Naive thymus-derived CD8-positive, alpha-beta T cell (primary cell): ENCODE results near the gene JDP2. TPM values are rescaled to one million over a fixed set of nuclear protein-coding genes. Genes with fewer than 3 reads are reported as not detected.

Experiments
- ATAC-seq, 2 donors: fragments of 150-1000 bp; cut with Tn5 transposase in 1 of 2; sonication (Bioruptor Pico), chemical (Tn5 transposase) in 1 of 2; 1 replicate in 1 of 2; 2 replicates in 1 of 2; pipeline ENCODE4 v1.10.0; 2021; ENCODE audit warnings: mild to moderate bottlenecking in 2 of 2, moderate library complexity in 2 of 2
- POLR2A ChIA-PET: fragments of 350-600 bp; sonication (Branson Sonifier 250); formaldehyde crosslinking; loops from one replicate; lab custom pipeline; 2021; ENCODE audit warnings: antibody characterized with exemption; lab: Charles Lee
- DNase-seq, 10 donors: peaks; one replicate each; pipeline versions ENCODE4 v3.0.0 to v3.0.0-alpha.2; 2020 to 2022
- H3K27ac Mint-ChIP-seq, 10 donors: one replicate each; pipeline ENCODE4 v1.8.0; 2020 to 2022; ENCODE audit warnings: mild to moderate bottlenecking in 10 of 10, mixed read lengths in 10 of 10, moderate library complexity in 4 of 10, inconsistent platforms in 1 of 10
- H3K27me3 Mint-ChIP-seq, 5 donors: one replicate each; pipeline ENCODE4 v1.8.0; 2021 to 2022; ENCODE audit warnings: mixed read lengths in 5 of 5
- H3K36me3 Mint-ChIP-seq, 3 donors: one replicate each; pipeline ENCODE4 v1.8.0; 2020 to 2022; ENCODE audit warnings: mixed read lengths in 3 of 3, mild to moderate bottlenecking in 2 of 3, inconsistent platforms in 1 of 3
- H3K4me1 Mint-ChIP-seq, 4 donors: one replicate each; pipeline ENCODE4 v1.8.0; 2021 to 2022; ENCODE audit warnings: mixed read lengths in 4 of 4
- H3K4me3 Mint-ChIP-seq, 10 donors: one replicate each; pipeline ENCODE4 v1.8.0; 2020 to 2022; ENCODE audit warnings: mild to moderate bottlenecking in 10 of 10, mixed read lengths in 10 of 10, moderate library complexity in 6 of 10, inconsistent platforms in 1 of 10
- H3K9me3 Mint-ChIP-seq, 9 donors: one replicate each; pipeline ENCODE4 v1.8.0; 2020 to 2022; ENCODE audit warnings: mixed read lengths in 9 of 9, mild to moderate bottlenecking in 3 of 9, inconsistent platforms in 1 of 9, moderate library complexity in 1 of 9
- polyA plus RNA-seq, 3 donors: library from polyadenylated mRNA; unstranded; fragments of 300-500 nt; fragmentation: Illumina TruSeq; gene quantifications; one replicate each; pipeline ENCODE4 v1.2.3, GENCODE V29; 2021
- total RNA-seq, 8 experiments: library from RNA in 2 of 8; stranded (reverse) in 2 of 8; gene quantifications; one replicate each; pipeline ENCODE4 v1.2.3 and lab custom pipeline; 2021 to 2026

The JDP2 gene
- total and polyA plus RNA-seq, 5 experiments from 2014 or later = 0.75 to 1.0 TPM; not detected in 3

GRCh38 chr14:75487155-75487671 lies 59.4 kb downstream of the JDP2 start:
- Mint-ChIP-seq H3K27me3 (no peaks in the 10 kb centered on the region), H3K4me3 (no peak overlapping the region), H3K36me3 (no peaks in the 10 kb centered on the region), H3K27ac (no peak overlapping the region), H3K4me1 (peaks cover 2 to 6% (median 4%) of the 10 kb centered on the region in 4 donors), H3K9me3 (no peaks in the 10 kb centered on the region)
- no peak for ATAC-seq
- POLR2A ChIA-PET = no interaction called here
- DNase-seq = no peak

GRCh38 chr14:75489480-75489837 lies 61.6 kb downstream of the JDP2 start:
- Mint-ChIP-seq H3K4me3 (no peak overlapping the region), H3K27ac (no peak overlapping the region), H3K9me3 (no peaks in the 10 kb centered on the region), H3K27me3 (no peaks in the 10 kb centered on the region), H3K36me3 (no peaks in the 10 kb centered on the region), H3K4me1 (peaks cover 2 to 6% (median 4%) of the 10 kb centered on the region in 4 donors)
- POLR2A ChIA-PET = interaction anchor here (1.1 kb wide), 1 partner anchor 40 kb away, joined by 3 read pairs; no protein-coding TSS in a partner anchor
- ATAC-seq (no peak), DNase-seq (no peak)

- Mint-ChIP-seq H3K27me3 (no peaks in the 10 kb centered on the region), H3K4me3 (no peak overlapping the region), H3K4me1 (peaks cover 2 to 10% (median 4%) of the 10 kb centered on the region in 4 donors), H3K9me3 (no peaks in the 10 kb centered on the region), H3K36me3 (no peaks in the 10 kb centered on the region), H3K27ac (no peak overlapping the region)
- no peak for DNase-seq
- ATAC-seq = no peak
- POLR2A ChIA-PET = no interaction called here
Observed at GRCh38 chr14:75491376-75491978, 63.7 kb downstream of the JDP2 start.

- ATAC-seq = no peak
- H3K27ac Mint-ChIP-seq = peak overlapping the region in 3 of 10 donors; percentile 4 to 75 (median 39)
- H3K36me3 Mint-ChIP-seq = no peaks in the 10 kb centered on the region
- H3K27me3 Mint-ChIP-seq = peaks cover 0 to 6% (median 0%) of the 10 kb centered on the region in 5 donors
- no peak for DNase-seq
- H3K4me1 Mint-ChIP-seq = peaks cover 10 to 19% (median 14%) of the 10 kb centered on the region in 4 donors
- no peak overlapping the region for H3K4me3 Mint-ChIP-seq
- POLR2A ChIA-PET = no interaction called here
- H3K9me3 Mint-ChIP-seq = no peaks in the 10 kb centered on the region
Observed at GRCh38 chr14:75492832-75493591, 65.2 kb downstream of the JDP2 start.

- Mint-ChIP-seq H3K4me1 (peaks cover 9 to 18% (median 13%) of the 10 kb centered on the region in 4 donors), H3K27ac (peak overlapping the region in 1 of 10 donors; percentile 7), H3K27me3 (peaks cover 0 to 6% (median 0%) of the 10 kb centered on the region in 5 donors), H3K4me3 (no peak overlapping the region), H3K9me3 (no peaks in the 10 kb centered on the region), H3K36me3 (no peaks in the 10 kb centered on the region)
- no peak for ATAC-seq
- POLR2A ChIA-PET = no interaction called here
- DNase-seq = no peak
Observed at GRCh38 chr14:75493592-75494087, 65.8 kb downstream of the JDP2 start.

- Mint-ChIP-seq H3K27me3 (peaks cover 0 to 6% (median 0%) of the 10 kb centered on the region in 5 donors), H3K36me3 (no peaks in the 10 kb centered on the region), H3K4me1 (peaks cover 7 to 15% (median 10%) of the 10 kb centered on the region in 4 donors), H3K9me3 (no peaks in the 10 kb centered on the region), H3K27ac (no peak overlapping the region), H3K4me3 (no peak overlapping the region)
- ATAC-seq (no peak), DNase-seq (no peak)
- POLR2A ChIA-PET = interaction anchor here (0.6 kb wide), 1 partner anchor 185 kb away, joined by 5 read pairs; no protein-coding TSS in a partner anchor
Observed at GRCh38 chr14:75494896-75495295, 67.1 kb downstream of the JDP2 start.

GRCh38 chr14:75495399-75495798 lies 67.6 kb downstream of the JDP2 start:
- POLR2A ChIA-PET = interaction anchor here (1.0 kb wide), 1 partner anchor 11 kb away, joined by 3 read pairs; no protein-coding TSS in a partner anchor
- ATAC-seq (no peak), DNase-seq (no peak)
- Mint-ChIP-seq H3K4me1 (peaks cover 7 to 15% (median 10%) of the 10 kb centered on the region in 4 donors), H3K27me3 (peaks cover 0 to 6% (median 0%) of the 10 kb centered on the region in 5 donors), H3K4me3 (no peak overlapping the region), H3K9me3 (no peaks in the 10 kb centered on the region), H3K36me3 (no peaks in the 10 kb centered on the region), H3K27ac (no peak overlapping the region)

- no peak for ATAC-seq
- Mint-ChIP-seq H3K27ac (no peak overlapping the region), H3K9me3 (no peaks in the 10 kb centered on the region), H3K27me3 (peaks cover 0 to 6% (median 0%) of the 10 kb centered on the region in 5 donors), H3K4me3 (no peak overlapping the region), H3K4me1 (peaks cover 7 to 15% (median 10%) of the 10 kb centered on the region in 4 donors), H3K36me3 (no peaks in the 10 kb centered on the region)
- POLR2A ChIA-PET = interaction anchor here (1.0 kb wide), 1 partner anchor 11 kb away, joined by 3 read pairs; no protein-coding TSS in a partner anchor
- DNase-seq = no peak
Observed at GRCh38 chr14:75495882-75496281, 68.1 kb downstream of the JDP2 start.

- no peak overlapping the region for H3K4me3 Mint-ChIP-seq
Observed at GRCh38 chr14:75496755-75497154, 68.9 kb downstream of the JDP2 start.

GRCh38 chr14:75497191-75497590 lies 69.4 kb downstream of the JDP2 start:
- DNase-seq (no peak), ATAC-seq (peak in 1 of 2 donors; percentile 47)
- Mint-ChIP-seq H3K9me3 (no peaks in the 10 kb centered on the region), H3K4me1 (peaks cover 7 to 15% (median 10%) of the 10 kb centered on the region in 4 donors), H3K4me3 (no peak overlapping the region), H3K27me3 (peaks cover 0 to 6% (median 0%) of the 10 kb centered on the region in 5 donors), H3K27ac (peak overlapping the region in 5 of 10 donors; percentile 31 to 72 (median 62)), H3K36me3 (no peaks in the 10 kb centered on the region)
- POLR2A ChIA-PET = no interaction called here

More at GRCh38 chr14:75496755-75497154, 68.9 kb downstream of the JDP2 start:
- no peak for DNase-seq
- Mint-ChIP-seq H3K27me3 (peaks cover 0 to 6% (median 0%) of the 10 kb centered on the region in 5 donors), H3K4me1 (peaks cover 7 to 15% (median 10%) of the 10 kb centered on the region in 4 donors), H3K9me3 (no peaks in the 10 kb centered on the region), H3K36me3 (no peaks in the 10 kb centered on the region), H3K27ac (peak overlapping the region in 4 of 10 donors; percentile 31 to 66 (median 59))
- ATAC-seq = no peak
- POLR2A ChIA-PET = no interaction called here

- no peak overlapping the region for H3K4me3 Mint-ChIP-seq
Observed at GRCh38 chr14:75497701-75498100, 69.9 kb downstream of the JDP2 start.

GRCh38 chr14:75499084-75499875 lies 71.5 kb downstream of the JDP2 start:
- peak overlapping the region in 1 of 10 donors; percentile 5 for H3K27ac Mint-ChIP-seq
- DNase-seq (no peak), ATAC-seq (no peak)
- H3K4me3 Mint-ChIP-seq = no peak overlapping the region
- no peaks in the 10 kb centered on the region for H3K36me3 Mint-ChIP-seq
- H3K4me1 Mint-ChIP-seq = peaks cover 7 to 15% (median 10%) of the 10 kb centered on the region in 4 donors
- no peaks in the 10 kb centered on the region for H3K9me3 Mint-ChIP-seq
- POLR2A ChIA-PET = interaction anchor here (0.7 kb wide), 1 partner anchor 231 kb away, joined by 3 read pairs; no protein-coding TSS in a partner anchor
- peaks cover 0 to 10% (median 0%) of the 10 kb centered on the region in 5 donors for H3K27me3 Mint-ChIP-seq

More at GRCh38 chr14:75497701-75498100, 69.9 kb downstream of the JDP2 start:
- peaks cover 0 to 6% (median 0%) of the 10 kb centered on the region in 5 donors for H3K27me3 Mint-ChIP-seq
- DNase-seq = no peak
- peak overlapping the region in 3 of 10 donors; percentile 53 to 72 (median 66) for H3K27ac Mint-ChIP-seq
- peaks cover 7 to 15% (median 10%) of the 10 kb centered on the region in 4 donors for H3K4me1 Mint-ChIP-seq
- no peaks in the 10 kb centered on the region for H3K9me3 Mint-ChIP-seq
- POLR2A ChIA-PET = no interaction called here
- no peak for ATAC-seq
- H3K36me3 Mint-ChIP-seq = no peaks in the 10 kb centered on the region
